Putamen (tissue), 1 donor: ENCODE measurements around the gene SLC22A14.
"Not testable (repeated sequence)": the region's sequence is repeated elsewhere in the genome, so short reads cannot be mapped to it uniquely, and the experiment has no call there.

Experiments used
- DNase-seq: peaks from one replicate; pipeline ENCODE4 v3.0.0-alpha.2; 2016; ENCODE audit warnings: low spot score

Gene SLC22A14

GRCh38 chr3:38271553-38271952 lies 10.5 kb upstream of the SLC22A14 start:
- no peak for DNase-seq

GRCh38 chr3:38274864-38275649 lies 7.0 kb upstream of the SLC22A14 start:
- no peak for DNase-seq

GRCh38 chr3:38275658-38276057 lies 6.4 kb upstream of the SLC22A14 start:
- no peak for DNase-seq

GRCh38 chr3:38276081-38276916 lies 5.8 kb upstream of the SLC22A14 start:
- DNase-seq = no peak

- DNase-seq = no peak
These were observed 5.0 kb upstream of the SLC22A14 start for GRCh38 chr3:38276917-38277630.

GRCh38 chr3:38278841-38279240 lies 3.3 kb upstream of the SLC22A14 start:
- no peak for DNase-seq

GRCh38 chr3:38283810-38284755 lies 2.0 kb downstream of the SLC22A14 start:
- DNase-seq = no peak

GRCh38 chr3:38284756-38285150 lies 2.7 kb downstream of the SLC22A14 start:
- no peak for DNase-seq

- DNase-seq = not testable (repeated sequence)
These were observed 7.5 kb downstream of the SLC22A14 start for GRCh38 chr3:38289286-38290217.

- not testable (repeated sequence) for DNase-seq
These were observed 15.0 kb downstream of the SLC22A14 start for GRCh38 chr3:38297053-38297452.

GRCh38 chr3:38297537-38297936 lies 15.4 kb downstream of the SLC22A14 start:
- no peak for DNase-seq

- DNase-seq = no peak
These were observed 16.0 kb downstream of the SLC22A14 start for GRCh38 chr3:38297947-38298711.

GRCh38 chr3:38306941-38307340 lies 24.8 kb downstream of the SLC22A14 start:
- DNase-seq = no peak

- DNase-seq = no peak
These were observed 25.5 kb downstream of the SLC22A14 start for GRCh38 chr3:38307599-38307998.

- no peak for DNase-seq
These were observed 26.4 kb downstream of the SLC22A14 start for GRCh38 chr3:38308456-38308855.

- DNase-seq = no peak
These were observed 29.4 kb downstream of the SLC22A14 start for GRCh38 chr3:38311476-38311875.

GRCh38 chr3:38311941-38312340 lies 29.8 kb downstream of the SLC22A14 start:
- no peak for DNase-seq

- DNase-seq = no peak
These were observed 30.3 kb downstream of the SLC22A14 start for GRCh38 chr3:38312356-38312755.

- DNase-seq = no peak
These were observed 31.2 kb downstream of the SLC22A14 start for GRCh38 chr3:38313263-38313662.
